IPS-11a (cell line): ENCODE measurements around the gene CD9.

Experiments
- H3K4me3 ChIP-seq: one replicate; pipeline ENCODE4 v1.5.1; 2013; ENCODE audit warnings: low read depth, low read length, control low read depth

CD9 gene

DNA sequence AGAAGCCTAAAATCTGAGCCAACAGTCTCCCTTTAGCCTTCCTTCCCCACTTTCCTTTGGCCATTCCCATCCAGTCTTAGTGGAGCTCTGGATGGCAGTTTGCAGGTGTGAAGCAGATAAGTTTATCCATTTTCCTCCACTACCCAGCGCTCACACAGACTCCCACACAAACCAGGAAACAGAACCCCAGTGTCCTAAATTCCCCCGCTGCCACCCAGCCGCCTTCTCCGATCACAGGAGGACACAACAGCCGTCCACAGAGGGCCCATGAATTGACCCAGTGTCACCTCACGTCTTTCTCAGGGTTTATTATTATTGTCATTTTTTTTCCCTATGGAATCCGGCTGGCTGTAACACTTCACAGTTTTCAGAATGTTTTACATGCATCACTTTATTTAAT is 16.4 kb downstream of the CD9 start:
- no peak overlapping the region for H3K4me3 ChIP-seq

DNA sequence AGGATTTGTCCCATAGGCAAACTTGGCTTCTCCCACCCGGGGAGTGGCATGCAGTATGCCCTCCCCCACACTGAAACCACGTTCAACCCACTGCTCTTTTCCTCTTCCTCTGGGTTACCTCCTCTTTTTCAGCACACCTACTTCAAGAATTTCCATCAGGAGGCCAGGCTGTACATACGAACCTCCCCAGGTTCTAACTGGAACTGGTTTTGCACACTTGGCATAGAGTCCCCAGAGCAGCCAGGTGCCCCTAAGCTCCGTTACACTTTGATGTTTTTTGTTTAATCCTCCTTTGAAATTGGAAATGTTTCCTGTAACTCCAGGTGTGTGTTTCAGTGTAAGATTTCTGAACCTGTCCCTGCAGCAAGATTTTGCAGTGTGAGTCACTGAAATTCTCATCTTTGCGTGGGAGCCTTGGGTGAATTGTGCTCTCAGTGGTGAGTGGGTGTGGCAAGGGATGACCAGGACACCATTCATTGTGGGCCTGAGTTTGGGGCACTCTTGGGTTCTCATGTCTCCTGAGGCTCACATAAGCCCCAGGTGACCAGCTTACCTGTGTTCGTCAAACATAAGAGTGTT is 18.2 kb downstream of the CD9 start:
- no peak overlapping the region for H3K4me3 ChIP-seq

DNA sequence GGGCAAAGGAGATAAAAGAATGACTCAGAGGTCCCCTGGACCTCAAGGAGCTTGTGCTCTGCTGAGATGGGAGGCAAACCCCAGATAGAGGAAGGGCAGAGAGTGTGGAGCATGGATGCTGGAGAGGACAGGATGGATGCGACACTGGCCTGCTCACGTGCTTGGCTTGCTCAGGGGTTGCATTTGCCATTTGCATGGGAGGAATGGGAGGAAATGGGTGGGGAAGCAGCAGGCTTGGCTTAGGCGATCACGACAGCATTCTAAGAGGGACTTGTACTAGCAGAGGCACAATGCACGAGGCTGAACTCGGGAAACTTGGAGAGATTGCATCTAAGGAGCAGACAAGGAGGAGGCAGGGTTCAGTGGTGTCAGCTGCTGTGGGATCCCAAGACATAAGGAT is 19.8 kb downstream of the CD9 start:
- H3K4me3 ChIP-seq = no peak overlapping the region

DNA sequence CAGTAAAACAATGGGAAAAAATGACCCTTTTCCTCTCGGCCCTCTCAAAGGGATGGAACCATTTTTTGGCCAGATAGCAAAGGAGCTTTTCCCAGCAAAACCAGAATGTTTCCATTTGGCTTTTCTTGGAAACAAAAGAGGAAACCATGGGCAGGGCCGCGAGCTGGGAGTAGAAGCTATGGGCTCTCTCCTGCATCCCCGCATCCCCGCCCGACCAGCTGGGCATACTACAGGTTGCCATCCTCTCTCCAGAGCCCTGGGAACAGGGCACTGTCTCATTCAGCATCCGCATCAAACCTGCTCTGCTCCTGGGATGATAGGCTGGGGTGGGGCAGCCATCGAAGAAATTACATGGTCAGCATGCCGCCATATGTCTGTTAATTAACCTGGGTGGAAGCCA is 20.9 kb downstream of the CD9 start:
- no peak overlapping the region for H3K4me3 ChIP-seq

DNA sequence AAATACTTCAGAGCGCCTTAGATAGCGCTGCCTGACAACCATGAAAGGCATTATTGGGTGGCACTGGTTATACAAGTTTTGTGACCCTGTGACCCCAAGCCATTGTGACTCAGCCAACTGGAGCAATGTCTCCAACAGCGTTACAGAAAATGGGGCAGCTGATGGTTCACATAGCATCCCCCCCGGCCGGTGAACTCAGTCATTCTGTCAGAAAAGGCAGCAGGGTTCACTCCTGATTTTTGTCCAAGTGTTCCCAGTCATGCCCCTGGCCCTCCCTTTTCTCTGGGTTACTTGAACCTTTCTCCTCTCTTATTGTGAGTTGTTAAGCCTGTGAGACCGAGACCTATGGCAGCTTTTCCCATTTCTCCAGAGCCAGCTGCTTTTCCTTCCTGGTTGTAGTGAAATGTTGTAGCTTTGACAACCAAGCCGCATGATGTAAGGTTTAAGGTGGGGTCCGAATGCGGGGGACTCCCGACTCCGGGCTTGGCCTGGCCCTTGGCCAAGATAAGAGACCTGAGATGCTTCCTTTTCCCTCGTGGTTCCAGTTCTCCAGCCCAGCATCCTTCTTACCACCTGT is 22.0 kb downstream of the CD9 start:
- no peak overlapping the region for H3K4me3 ChIP-seq

DNA sequence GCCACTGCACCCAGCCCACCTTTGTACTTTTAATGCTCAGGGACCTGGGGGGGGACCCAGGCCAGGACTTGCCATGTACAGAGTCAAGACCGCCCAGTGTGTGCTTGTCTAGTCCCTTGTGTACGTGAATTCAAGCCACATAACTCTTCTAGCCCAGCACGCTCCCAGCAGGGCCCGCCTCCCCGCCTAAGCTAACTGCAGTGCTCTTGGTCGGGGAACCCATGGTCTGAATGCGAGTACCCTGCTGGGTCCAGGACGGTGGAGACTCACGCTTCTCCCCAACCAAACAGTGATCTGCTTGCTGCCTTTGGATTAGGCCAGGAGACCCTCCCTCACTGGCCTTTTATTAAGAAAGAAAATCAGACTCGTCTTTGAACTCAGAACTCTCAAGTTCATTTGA is 23.3 kb downstream of the CD9 start:
- no peak overlapping the region for H3K4me3 ChIP-seq

DNA sequence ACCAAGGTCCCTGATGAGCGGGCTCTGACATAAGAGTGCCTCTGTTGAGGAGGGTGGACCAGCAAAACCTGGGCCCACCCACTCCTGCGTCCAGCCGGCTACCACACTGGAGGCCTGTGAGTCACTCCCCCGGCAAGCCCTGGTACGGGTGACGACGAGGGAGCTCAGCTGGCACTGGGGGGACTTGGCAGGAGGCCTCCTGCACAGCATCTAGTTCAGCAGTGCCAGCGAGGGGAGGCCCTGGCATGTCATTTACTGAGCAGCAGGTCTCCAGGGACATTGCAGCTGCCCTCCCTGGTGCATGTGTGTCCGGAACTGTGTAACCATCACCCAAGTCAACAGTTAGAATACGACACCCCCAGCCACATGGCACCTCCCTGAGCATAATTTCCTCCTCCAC is 24.4 kb downstream of the CD9 start:
- no peak overlapping the region for H3K4me3 ChIP-seq

DNA sequence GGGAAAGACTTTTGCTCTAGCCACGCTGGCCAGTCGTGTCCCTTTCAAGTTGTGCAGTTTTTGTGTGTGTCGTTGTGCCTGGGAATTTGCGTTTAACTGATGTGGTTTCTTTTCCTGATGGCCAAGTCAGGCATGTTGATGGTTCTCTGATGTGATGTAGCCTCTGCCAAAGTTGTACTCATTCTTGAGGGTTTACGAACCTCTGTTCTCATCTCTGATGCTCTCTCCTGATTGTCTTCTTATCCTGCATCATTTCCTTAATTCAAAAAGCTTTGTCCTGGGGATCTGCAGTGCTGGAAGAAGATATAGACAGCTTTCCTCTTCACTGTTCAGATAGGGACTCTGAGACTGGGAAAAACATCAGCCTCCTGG is 25.4 kb downstream of the CD9 start:
- H3K4me3 ChIP-seq = no peak overlapping the region

DNA sequence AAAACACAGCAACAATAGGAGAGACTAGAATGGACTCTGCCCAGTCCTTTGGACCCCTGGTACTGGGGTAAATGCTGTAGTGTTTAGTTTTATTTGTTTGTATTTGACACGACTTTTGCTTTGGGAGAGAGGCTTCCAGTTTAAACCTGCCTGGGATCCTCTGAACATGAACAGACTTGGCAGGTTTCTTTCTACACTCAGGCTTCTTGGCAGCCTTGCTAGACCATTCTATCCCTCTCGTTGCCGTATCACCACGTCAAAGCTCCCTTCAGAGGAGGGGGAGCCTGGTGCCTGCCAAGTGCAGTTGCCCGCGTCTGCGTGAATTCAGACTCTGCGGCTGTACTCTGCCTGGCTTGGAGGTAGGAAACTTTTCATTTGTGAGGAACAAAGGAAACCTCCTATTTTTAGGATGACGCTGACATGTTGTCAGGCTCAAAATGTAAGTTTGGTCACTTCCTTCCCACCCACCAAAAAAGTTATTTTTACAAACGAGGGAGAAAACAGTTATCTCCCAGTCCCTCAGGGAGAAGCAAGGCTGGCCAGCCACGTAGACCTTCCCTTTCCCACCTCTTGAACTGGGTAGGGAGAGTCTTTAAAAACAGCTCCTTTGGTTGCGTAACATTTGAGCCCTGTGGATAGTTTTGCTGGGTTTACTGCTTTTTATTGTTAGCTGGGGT is 25.9 kb downstream of the CD9 start:
- H3K4me3 ChIP-seq = no peak overlapping the region

DNA sequence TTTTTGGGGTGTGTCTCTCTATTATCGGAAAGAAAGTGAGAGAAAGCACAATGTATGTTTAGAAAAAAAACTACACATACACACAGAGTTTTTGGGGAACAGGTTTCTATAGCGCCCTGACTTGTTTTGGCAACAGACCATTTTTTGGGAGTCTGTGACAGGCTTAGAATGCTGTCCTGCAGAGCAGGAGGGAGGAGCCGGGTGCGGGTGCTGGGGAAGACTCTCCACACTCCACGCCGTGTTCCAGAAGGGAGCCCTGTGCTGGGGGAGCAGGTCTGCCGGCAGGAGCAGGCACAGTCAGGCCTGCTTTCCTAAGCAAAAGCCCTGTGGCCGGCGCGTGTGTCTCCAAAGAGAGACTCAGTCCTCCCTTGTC is 26.5 kb downstream of the CD9 start:
- no peak overlapping the region for H3K4me3 ChIP-seq

DNA sequence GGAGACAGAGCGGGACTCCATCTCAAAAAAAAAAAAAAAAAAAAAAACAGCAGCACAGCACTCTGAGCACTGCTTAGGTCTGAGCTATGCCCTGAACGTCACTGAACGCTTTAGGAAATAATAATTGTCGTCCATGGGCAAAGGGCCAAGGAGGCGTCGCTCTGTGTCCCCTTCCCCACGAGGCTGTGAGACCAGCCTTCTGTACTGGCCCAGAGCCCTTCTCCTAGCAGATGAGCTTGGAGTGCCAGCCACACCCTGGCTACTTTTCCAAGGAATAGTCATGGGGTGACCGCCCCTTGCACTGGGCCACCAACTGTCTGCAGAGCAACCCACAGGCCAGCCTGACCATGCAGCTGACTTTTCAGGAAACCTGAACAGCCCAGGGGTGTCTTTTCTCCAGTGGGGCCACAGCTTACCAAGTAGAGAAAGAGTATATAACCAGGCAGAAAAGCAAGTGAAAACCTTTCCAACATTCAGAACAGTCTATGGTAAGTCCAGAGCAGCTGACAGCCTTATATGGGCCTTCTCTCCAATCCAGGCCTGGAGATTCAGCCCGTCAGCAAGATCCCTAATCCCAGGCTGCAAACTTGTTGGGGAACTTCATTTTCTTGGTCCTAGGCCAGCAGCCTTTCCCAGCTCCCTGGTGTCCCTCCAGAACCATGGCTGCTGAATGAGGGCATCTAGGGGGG is 28.5 kb downstream of the CD9 start:
- H3K4me3 ChIP-seq = no peak overlapping the region

DNA sequence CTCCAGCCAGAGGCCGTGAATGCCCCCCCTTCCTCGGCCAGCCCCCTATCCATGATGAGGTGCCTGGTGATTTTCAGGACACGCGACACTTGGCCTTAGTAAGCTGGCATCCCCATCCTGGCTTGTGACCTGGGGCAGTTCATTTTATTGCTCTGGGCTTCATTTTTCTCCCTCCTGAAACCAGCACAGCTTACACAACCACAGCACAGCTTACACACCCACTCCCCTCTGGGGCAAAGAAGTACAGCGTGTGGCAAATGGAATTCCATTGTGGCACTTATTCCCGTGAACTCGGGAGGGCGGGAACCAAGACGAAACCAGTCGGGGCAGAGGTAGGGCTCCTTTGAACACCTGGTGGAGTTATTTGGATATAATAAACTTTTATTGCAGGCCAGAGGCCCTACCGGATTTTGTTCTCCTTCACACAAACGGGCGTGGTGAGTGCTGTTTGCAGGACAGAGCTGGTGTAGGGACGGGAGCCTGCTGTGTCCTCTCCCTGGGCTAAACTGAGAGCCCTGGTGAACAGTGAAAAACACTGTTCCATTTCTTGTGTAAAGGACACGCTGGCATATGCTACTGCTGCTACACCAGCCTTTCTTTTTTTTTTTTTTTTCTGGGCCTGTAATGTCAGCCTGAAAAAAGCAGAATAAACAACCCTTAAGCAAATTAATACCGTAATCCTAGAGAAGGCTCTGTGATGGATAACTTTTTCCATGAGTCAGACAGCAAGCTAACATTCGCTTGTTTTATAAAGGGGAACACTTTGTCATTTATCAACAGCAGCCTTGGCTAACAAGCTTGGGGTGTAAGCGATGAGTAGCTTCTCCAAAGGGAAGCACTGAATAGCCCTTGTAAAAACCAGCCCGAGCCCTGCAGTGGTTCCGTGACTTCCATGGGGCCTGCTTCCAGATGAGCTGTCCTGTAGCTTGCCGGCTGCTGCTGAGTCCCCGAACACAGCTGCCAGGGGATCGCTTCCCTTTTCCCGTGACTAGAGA is 29.3 kb downstream of the CD9 start:
- H3K4me3 ChIP-seq = no peak overlapping the region

DNA sequence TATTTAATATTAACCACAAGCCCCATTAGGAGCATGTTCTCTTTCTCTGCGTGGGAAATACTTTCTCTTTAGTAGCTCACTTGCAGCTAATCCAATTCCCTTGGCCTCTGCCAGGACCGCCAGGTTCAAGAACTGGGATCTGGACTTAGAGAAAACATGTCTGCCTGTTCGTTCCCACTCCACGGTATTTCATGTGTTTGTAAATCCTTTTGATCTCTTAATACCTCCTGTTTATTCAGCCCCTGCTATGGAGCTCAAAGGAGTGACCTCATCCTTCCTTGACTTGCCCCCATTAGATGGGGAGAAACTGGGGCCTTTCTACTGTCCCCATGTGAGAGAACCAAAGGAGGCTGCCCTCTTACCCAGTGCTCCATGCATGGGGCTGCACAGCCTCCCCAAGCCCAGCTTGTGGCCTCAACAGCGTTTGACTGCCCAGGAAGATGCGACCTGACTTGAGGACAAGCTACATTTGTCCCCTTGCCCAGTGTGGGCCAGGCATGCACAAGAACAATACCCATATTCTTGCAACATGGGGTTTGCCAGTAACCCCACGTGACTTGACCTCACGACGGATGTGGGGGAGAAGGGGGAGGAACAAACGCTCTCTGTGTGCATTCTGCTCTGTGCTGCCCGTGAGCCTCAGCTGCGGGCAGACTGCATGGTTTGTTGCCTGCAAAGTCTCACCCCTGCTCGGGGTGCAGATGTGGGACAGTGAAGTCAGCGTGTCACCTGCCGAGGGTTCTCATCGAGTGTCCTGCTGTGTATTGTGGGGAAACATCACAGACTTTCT is 30.3 kb downstream of the CD9 start:
- H3K4me3 ChIP-seq = no peak overlapping the region

DNA sequence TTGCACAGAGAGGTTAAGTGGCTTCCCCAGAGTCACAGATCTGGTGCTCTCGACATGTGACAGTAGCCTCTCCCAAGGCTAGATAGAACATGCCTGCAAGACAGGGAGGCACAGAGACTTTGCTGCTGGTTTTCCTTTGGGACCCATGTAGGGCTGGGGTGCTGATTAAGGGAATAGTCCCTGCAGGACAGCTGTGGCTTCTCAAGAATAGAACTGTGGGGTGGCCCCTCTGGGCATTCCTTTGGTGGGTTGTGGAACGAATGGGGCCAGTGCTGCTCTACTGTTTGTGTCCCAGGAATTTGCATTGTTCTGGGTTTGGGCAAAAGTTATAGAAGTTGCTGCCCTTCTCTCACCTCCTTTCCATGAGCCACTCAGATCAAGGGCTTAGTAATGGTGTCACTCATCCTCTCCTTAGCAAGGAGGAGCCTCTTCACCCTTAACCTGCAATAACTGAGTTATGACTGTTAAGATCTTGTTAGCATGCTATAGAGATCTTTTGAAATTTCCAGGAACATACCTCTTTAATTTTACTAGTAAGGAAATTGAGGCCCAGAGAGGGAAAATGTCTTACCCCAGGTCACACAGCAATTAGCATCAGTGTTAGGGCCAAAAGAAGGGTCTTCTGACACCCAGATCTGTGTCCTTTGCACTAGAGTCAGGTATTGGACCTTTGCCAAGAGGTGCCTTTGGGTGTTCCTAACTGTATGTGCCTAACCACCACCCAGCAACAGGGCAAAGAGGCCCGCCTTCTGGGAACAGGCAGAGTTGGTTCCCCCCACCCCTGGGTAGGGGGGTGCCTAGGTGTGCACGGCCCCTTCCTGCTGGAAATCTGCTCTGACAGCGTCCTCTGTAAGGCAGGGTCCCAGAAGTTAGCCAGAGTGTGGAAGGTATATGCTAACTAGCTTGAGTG is 31.4 kb downstream of the CD9 start:
- H3K4me3 ChIP-seq = no peak overlapping the region

DNA sequence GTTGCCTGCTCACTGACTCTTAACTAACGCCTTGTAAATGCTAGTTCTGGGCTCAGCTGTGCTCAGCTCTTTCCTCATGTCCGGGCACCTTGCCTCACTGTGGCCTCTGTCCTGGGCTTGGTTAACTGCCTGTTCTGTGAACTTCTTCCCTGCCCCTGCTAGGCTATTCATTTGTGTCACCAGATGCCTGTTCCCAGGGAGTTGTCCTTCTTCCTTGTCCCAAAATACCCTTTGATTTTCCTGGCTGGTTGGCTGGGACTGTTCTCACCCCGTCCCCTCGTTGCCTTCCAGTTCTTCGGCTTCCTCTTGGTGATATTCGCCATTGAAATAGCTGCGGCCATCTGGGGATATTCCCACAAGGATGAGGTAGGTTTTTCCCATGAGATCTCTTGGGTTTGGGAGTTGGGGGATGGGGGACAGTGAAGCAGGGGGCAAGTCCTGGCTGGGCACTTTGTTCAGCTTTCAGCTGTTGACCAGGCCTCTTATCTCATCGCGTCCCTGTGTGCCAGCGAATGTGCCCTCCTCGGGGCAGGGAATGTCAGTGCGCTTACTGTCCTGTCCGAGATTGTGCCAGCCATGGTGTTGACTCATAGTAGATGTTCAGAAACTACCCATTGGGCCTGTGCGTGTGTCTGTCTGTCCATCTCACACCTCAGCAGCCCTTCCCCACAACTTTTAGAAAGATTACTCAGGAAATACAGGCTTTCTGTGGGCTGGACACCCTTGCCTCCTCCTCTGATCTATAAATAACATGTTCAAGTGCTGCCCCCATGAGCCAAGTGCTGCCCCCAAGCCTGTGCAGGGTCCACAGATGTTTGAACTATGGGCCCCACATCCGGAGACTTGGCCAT is 33.1 kb downstream of the CD9 start:
- no peak overlapping the region for H3K4me3 ChIP-seq

DNA sequence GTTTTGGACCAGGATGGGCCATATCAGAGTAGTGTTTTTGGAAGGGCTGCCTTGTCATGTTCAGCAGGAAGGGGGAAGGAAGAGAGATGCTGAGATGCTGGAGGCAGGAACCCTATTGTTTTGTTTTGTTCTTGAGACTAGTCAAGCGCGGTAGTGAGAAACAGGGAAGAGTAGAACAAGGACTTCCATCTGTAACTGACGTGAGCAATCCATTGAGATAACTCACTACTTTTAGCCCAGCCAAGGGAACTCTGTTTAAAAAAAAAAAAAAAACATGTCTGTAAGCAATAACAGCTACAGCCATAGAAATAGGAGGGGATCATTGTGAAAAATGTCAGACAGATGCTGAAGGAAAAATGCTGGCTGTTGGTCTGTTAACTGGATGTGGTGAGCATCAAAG is 34.0 kb downstream of the CD9 start:
- H3K4me3 ChIP-seq = no peak overlapping the region

DNA sequence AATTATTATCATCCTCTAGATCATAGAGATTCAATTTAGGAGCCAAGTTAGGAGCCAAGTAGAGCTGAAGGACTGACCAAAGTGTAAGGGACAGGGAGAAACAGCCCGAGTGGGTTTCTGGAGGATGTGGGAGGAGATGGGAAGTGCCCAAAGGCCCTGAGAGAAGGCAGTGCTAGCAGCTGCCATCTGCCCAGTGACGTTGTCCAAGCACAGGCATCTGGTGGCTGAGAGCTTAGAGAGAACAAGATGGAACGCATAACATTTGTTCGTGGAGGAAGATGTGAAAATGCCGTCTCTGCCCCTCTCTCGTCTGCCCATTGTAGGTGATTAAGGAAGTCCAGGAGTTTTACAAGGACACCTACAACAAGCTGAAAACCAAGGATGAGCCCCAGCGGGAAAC is 34.7 kb downstream of the CD9 start:
- no peak overlapping the region for H3K4me3 ChIP-seq

DNA sequence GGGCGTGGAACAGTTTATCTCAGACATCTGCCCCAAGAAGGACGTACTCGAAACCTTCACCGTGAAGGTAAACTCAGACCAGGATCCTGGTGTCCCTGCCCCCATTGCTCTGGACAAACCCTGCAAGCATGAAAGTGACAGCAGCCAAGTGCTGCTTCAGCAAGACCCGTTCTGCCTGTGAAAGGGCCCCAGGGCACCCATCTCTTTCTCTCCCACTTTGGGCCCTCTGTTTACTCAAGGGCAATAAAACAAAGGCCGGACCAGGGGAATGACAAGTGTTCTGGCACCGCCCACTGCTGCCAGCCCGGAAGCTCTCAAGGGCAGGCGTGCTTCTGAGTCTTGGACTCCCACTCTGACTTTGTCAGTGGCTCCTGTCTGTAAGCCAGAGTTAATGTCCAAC is 35.3 kb downstream of the CD9 start:
- H3K4me3 ChIP-seq = no peak overlapping the region
